Iris pigment epithelial cell (primary cell): ENCODE data around the gene NCBP1.
"Not testable (repeated sequence)": the region's sequence is repeated elsewhere in the genome, so short reads cannot be mapped to it uniquely, and the experiment has no call there.

ENCODE experiments used
- DNase-seq: peaks from one replicate; pipeline ENCODE4 v3.0.0-alpha.2; 2011; ENCODE audit warnings: low read depth

NCBP1 gene, protein sequence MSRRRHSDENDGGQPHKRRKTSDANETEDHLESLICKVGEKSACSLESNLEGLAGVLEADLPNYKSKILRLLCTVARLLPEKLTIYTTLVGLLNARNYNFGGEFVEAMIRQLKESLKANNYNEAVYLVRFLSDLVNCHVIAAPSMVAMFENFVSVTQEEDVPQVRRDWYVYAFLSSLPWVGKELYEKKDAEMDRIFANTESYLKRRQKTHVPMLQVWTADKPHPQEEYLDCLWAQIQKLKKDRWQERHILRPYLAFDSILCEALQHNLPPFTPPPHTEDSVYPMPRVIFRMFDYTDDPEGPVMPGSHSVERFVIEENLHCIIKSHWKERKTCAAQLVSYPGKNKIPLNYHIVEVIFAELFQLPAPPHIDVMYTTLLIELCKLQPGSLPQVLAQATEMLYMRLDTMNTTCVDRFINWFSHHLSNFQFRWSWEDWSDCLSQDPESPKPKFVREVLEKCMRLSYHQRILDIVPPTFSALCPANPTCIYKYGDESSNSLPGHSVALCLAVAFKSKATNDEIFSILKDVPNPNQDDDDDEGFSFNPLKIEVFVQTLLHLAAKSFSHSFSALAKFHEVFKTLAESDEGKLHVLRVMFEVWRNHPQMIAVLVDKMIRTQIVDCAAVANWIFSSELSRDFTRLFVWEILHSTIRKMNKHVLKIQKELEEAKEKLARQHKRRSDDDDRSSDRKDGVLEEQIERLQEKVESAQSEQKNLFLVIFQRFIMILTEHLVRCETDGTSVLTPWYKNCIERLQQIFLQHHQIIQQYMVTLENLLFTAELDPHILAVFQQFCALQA

DNA sequence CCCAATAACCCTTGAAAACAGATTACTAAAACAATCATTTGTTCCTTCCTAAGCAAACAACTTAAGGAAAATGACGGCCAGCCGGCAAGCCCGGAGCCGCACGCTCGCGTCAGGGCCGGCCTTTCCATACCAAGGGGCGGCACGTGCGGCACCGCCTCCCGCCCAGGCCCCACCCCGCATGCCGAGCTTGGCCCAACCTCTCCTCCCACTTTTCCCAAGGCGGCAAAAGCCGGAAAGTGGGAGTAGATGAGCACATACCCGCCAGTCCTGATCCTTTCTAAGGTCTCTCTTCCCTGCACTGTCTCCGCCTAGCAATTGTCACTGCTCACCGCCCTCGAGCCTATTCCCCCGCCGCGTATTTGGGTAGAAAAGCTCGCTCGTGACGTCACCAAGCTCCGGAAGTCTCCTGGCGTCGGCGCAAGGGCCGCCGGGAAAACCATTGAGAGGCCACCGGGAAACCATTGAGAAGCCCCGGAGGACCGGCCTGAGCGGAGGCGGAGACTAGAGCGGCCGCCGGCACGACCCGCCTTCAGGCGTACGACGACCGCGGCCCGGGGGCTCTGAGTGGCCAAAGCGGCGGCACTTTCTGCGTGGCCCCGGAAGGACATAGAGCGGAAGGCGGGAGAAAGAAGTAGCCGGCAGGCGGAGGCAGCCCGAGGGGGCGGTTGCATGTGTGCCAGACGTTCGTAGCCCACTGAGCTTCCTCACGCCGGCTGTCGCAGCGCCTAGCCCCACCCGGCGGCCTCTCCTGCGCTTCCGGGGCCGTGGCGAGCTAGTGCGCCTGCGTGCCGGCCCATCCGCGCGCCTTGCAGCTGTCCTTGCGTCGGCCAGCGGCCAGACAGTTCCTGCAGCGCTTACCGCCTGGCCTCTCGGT lies at the start of gene NCBP1, which contains the start of gene TSTD2:
Gene NCBP1 (plus strand): TSS at position 837 of the 874 bp plus-strand sequence. CDS start 61 bp downstream, outside the sequence.
Gene TSTD2 (minus strand): TSS at position 384 of the 874 bp plus-strand sequence. CDS start 5,806 bp downstream, outside the sequence.
- peak; percentile 98 for DNase-seq

DNA sequence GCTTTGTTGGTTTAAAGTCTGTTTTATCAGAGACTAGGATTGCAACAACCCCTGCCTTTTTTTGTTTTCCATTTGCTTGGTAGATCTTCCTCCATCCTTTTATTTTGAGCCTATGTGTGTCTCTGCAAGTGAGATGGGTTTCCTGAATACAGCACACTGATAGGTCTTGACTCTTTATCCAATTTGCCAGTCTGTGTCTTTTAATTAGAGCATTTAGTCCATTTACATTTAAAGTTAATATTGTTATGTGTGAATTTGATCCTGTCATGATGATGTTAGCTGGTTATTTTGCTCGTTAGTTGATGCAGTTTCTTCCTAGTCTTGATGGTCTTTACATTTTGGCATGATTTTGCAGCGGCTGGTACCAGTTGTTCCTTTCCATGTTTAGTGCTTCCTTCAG lies 48.8 kb upstream of the NCBP1 start:
- DNase-seq = not testable (repeated sequence)

DNA sequence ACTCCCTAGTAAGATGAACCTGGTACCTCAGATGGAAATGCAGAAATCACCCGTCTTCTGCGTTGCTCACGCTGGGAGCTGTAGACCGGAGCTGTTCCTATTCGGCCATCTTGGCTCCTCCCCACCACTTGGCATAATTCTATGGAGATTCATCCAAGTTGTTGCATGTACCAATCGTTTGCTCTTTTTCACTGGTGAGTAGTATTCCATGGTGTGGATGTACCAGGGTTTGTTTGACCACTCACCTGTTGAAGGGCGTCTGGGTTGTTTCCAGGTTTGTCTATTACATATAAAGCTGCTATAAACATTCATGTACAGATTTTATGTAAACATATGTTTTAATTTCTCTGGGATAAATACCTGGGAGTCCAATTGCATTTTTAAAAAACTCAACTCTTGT lies 46.7 kb upstream of the NCBP1 start:
- not testable (repeated sequence) for DNase-seq

DNA sequence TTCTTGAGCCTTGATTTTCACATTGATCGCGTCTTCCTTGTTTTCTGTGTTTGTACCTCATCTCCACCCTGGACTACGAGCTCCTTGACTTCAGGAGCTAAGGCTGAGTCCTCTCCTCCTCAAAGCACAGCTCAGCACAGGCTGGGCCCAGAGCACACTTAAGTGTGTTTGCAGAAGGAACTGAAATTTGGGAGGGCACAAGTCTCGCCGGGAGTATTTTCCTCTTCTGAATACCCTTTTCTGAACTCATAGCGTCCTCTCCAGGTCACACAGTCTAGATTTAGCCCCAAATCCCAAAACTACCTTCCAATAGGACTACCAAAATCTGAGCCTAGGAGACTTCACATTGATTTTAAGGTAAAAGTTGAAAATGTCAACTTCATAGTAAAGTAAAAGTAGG lies 42.1 kb upstream of the NCBP1 start:
- DNase-seq = no peak

DNA sequence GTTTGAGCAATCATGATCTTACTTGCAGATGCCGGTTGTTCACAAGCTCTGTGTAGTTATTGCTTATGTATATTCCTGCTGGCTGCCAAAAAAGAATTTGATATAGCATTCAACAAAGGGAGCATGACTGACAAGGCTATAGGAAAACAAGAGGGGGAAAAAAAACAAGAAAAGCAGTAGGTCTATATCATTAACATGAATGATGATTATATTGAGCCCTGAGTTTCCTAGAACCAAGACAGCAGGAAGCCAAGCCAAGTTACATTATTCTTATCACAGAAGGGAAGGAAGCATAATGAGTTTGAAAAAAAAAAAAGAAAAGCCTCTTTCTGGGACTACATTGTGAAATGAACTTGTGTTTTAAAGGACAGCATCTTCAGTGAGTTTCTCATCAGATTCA lies 41.5 kb upstream of the NCBP1 start:
- DNase-seq = no peak

DNA sequence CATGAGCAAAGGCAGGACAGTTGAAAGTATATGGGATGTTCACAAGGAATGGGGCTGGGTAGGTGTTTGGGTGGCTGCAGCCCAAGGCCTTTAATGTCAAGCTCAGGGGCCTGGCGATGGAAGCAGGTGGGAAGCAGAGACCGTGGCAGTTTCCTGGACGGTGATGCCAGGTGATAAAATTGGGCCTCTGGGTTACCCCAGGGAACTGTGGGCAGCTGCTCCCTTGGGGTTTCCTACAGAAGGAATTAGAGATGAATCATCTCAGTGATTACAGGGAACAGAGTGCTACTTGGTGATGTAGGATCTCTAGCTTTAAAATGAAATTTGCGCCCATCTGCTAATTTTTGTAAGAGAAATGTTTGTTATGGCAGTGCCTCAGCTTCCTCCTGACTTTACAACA lies 39.7 kb upstream of the NCBP1 start:
- DNase-seq = no peak

DNA sequence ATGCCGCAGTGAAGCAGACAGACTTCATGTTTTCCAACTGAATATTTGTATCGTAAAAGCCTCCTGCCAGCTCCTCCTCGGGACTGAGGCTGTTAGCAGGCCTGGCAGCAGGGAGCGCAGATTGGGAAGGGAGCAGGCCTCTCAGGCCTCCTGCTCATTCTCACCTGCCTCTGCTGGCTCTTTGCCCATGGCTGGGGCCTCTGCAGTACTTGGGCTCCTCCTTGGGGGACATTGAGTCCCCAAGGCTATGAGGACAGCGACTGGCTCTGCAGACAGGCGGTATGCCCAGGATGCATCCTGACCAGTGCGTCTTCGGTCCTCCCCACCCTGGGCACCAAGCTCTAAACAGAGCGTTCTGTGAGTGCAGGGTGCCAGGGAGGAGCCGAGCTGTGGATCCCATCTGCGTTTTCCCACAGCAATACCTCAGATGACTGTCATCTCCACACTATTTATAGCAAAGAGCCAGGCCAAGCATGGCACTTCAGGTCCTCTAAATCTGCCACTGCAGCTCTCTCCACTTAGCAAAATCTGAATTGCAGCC lies 39.2 kb upstream of the NCBP1 start:
- no peak for DNase-seq

DNA sequence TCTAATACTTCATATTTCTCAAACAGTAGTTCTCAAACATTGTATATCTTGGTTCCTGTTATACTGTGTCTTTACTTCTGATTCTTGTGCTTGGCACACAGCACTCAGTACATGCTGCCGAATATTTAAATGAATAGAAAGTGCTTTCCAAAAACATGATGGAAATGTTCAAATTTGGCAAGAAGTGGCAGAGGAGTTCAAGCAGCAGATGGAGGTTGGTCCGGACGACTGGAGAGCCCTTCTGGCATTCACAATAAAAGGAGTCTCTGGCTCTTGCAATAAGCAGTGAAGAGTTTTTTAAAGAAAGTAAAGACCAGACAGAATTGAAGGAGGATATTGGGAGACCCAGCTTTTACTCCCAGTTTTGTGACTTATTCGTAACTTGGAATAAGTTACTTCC lies 36.7 kb upstream of the NCBP1 start:
- DNase-seq = no peak

DNA sequence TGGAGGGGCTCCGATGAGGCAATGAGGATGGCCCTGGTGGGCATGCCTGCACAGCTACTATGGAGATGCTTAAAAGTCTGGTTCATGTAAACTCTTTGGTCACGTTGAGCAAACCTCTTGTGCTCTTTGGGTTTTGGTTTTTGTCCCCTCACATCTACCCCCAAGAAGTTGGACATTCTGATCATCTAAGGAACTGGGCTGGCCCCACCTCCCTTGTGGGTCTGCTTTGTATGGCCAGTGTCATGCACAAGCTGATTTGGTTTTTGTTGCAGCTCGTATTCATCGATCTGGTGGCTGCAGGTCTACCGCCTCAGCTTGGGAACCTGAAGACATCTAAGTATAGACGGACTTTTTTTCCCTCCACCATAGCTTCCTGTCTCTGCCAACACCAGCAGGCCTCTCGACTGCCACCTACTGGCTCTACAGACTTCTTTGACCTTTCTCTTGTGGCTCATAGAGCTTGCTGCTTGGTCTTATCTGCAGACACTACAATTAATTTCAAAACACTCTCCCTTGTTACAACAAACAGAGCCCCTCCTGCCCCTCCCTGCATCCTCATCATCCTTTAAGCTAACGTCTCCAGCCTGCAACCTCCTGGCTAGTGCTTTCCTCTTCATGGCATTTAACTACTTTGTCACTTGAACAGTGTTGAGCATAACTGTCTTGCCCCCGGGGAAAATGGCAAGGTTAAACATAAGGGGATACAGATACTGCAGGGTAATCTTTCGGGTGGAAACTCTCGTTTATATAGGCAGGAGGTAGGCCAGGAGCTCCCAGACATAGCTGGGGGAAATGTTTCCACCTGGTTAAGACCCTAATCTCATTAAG lies 34.9 kb upstream of the NCBP1 start:
- DNase-seq = peak; percentile 82

DNA sequence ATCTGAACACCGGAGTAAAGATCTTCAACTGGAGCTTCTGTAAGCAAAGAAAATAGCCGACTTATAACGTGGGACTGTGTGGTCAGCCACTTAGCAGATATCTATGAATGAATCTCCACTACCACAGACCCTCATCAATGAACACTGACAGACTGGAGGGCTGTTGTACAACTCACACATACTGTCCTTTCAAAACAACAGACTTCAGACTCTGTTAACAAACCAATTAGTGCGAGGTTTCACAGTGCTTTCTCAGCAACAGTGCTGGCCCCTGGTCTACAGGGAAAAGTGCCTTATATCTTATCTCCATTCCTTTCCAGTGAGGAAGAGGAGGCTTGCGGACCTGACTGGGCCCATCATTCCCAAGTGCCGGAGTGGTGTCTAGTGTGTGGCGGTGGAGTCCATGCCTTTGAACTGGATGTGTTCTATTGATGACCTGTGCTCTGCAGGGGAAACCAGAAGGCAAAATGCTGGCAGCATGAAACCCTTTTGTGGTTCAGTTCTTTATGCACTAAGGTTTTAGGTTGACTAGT lies 34.2 kb upstream of the NCBP1 start:
- DNase-seq = no peak

DNA sequence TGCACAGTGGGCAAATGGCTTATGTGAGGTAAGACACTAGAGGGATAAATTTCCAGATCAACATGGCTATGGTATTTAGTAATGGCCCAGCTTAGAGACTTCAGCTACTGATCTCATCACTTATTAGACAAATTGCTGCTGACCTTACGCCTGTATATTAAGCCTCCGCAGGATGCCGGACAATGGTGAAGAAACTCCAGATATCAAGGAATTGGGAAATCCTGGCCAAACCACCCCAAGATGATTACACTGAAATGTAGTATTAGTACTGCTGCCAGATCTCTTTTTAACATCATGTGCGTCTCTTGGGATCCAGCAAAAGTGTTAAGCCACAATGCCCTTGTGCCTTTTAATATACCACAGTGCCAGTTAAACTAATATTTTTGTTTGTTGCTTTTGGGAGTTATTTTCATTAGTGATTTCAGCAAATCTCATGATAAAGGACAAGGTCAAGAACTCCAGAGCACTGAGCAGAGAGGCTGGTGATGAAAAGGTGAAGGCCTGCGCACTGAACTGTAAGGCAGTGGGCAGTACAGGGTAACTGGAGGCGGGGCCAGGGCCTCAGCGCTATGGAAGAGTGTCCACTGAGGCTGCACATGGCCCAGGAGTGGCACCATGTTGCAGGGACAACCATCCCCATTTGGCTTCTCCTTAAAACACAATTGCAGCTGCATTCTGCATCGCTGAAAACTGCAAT lies 32.9 kb upstream of the NCBP1 start:
- DNase-seq = no peak

DNA sequence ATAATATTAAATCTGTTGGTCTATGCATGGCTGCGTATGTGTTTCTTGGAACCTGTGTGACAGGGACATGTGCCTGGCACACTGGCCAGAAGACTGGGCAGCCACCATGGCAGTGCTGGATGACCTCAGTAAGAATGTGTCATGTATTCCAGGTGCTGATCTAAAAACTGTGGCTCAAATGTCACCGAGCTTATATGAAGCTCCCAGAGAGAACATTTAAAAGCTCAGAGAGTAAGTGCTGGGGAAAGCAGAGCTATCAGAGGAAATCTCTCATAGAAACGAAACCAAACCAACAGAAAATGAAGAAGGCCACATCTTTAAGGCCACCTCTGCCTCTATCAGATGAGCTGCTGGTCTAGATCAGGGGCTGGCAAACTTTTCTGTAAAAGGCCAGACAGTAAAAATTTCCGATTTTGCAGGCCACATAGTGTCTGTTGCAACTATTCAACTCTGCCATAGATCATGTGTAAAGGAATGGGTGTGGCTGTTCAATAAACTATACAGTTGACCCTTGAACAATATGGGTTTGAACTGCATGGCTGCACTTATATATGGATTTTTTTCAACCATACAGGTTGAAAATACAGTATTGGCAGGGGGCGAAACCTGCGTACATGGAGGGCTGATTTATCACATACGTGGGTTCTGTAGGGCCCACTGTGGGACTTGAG lies 32.3 kb upstream of the NCBP1 start:
- no peak for DNase-seq

DNA sequence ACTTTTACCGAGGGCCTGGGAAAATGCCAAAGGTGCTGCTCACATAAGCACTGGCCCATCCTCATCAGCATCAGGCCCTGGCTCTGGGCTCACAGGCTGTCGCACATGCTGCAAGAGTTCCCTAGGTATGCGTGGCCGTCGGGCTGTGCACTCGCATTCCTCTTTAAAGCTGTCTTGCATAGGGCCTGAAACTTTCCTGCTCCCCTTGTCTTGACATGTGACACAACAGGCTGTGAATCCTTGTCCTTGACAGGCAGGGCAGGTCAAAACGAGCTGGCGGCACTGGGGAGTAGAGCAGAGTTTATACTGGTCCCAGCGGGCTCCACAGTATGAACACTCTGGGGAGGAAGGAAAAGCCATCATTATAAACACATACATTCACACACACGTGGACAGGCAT lies 31.2 kb upstream of the NCBP1 start:
- no peak for DNase-seq

DNA sequence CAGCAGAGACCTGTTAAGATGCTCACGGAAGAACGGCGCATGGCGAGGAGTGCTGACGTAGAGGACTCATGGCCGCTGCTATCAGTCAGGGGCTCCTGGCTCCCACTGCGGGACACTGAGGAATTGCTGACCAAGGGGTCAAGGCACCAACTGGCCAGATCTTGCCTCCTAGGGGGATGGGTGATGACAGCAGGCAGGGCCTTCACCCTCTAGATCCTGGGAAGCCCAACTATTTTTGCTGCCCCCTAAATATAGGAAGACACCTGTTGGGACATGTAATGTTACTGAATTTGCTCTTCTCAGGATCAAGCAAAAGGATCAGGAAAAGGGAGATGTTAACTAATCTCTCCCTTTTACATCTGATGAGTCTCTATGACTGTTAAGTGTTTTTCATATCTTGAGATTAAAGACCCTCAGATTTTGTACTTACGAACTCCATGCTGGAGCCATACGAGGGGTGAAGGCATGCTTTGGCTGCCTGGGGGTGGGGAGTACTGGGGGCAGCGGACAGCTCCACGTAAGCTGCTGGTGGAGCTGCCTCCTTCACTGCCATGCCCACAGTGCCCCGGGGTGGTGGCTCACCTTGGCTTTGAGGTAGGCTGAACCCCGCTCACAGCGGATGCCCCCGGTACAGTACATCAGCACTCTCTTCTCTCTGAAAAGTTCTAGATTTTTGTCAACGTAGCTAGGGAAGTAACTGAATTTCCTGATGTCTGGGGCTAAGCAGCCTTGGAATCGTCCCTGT lies 28.5 kb upstream of the NCBP1 start:
- no peak for DNase-seq

DNA sequence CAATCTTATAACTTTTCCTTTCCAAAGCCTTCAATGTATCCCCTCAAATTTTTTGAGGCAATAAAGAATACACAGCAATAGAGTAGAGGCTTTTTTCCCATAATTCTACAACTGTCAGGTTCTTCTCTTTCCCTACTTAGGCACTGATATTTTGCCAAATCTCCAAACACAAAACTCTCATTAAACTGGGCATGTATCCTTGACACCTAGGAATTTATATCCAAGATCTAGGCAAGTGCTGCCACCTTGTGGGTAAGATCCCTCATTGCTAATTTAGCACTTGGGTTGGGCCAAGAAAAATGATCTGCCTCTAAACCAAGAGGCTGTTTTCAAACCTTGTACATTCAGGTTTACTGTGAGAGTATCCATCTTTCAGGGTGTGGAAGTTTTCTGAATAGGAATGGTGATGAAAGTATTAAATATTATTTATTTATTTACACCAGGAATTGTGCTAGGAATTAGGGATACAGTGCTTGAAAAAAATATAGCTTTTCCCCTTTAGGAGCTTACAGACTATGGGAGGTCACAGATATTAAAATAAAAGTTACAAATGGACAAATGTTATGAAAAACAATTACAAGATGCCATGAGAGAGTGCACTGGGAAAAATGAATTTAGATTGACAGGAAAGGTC lies 18.1 kb upstream of the NCBP1 start:
- peak; percentile 59 for DNase-seq

DNA sequence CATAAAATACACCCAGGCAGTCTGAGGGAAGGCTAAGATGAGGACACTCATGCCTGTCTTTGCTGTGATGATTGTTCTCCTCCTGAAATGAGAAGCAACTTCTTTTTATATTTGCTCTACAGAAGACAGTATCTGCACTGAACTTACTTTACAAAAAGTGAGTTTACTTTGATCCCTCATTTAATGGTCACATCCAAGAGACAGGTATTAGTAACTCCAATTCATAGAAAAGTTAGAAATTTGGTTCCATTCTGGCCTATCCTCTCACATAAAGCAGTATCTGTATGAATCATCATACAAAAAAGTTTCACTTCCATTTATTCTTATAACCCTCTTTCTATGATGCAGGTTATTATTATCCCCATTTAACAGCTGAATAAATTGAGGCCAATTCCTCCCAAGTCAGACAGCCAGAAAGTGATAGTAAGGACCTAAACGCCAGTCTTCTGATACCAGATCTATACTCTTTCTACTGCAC lies 15.6 kb upstream of the NCBP1 start:
- DNase-seq = no peak

DNA sequence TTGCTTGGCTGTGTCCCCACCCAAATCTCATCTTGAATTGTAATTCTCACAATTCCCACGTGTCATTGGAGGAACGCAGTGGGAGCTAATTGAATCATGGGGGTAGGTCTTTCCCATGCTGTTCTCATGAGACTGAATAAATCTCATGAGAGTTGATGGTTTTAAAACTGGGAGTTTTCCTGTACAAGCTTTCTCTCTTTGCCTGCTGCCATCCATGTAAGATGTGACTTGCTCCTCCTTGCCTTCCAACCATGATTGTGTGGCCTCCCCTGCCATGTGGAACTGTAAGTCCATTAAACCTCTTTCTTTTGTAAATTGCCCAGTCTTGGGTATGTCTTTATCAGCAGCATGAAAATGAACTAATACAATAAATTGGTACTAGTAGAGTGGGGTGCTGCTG lies 13.6 kb upstream of the NCBP1 start:
- DNase-seq = not testable (repeated sequence)

DNA sequence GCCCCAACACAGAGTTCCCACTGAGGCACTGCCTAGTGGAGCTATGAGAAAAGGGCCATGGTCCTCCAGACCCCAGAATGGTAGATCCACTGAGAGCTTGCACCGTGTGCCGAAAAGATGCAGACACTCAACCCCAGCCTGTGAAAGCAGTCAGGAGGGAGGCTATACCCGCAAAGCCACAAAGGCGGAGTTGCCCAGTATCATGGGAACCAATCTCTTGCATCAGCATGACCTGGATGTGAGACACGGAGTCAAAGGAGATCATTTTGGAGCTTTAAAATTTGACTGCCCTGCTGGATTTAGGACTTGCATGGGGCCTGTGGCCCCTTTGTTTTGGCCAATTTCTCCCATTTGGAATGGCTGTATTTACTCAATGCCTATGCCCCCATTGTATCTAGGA lies 11.1 kb upstream of the NCBP1 start:
- not testable (repeated sequence) for DNase-seq
